Mesendoderm (in vitro differentiated cells): ENCODE measurements around the gene GK.

Experiments used
- DNase-seq: peaks from one replicate; pipeline ENCODE4 v3.0.0; 2013
- H2AK5ac ChIP-seq: 2 replicates; pipeline ENCODE4 v1.6.1; 2013; ENCODE audit warnings: low read length, inconsistent platforms
- H2BK120ac ChIP-seq: 2 replicates; pipeline ENCODE4 v1.6.1; 2013; ENCODE audit warnings: low read depth, mild to moderate bottlenecking, low read length, moderate library complexity, mixed read lengths
- H2BK15ac ChIP-seq: replicated peaks from 2 replicates; pipeline ENCODE4 v1.6.1; 2013; ENCODE audit warnings: low read depth, mild to moderate bottlenecking, moderate library complexity
- H2BK5ac ChIP-seq: 2 replicates; pipeline ENCODE4 v1.6.1; 2013; ENCODE audit warnings: low read length, inconsistent platforms
- H3K18ac ChIP-seq: 2 replicates; pipeline ENCODE4 v1.6.1; 2013; ENCODE audit warnings: mild to moderate bottlenecking, low read length, mixed read lengths
- H3K23ac ChIP-seq: one replicate; pipeline ENCODE4 v1.6.1; 2013; ENCODE audit warnings: low read length
- H3K27ac ChIP-seq: 2 replicates; pipeline ENCODE4 v1.5.1; 2013; ENCODE audit warnings: low read depth, mild to moderate bottlenecking, inconsistent platforms, low read length, moderate library complexity
- H3K27me3 ChIP-seq: 2 replicates; pipeline ENCODE4 v1.6.1; 2013; ENCODE audit warnings: low read length, control low read depth, mild to moderate bottlenecking, inconsistent platforms; ENCODE audit not compliant: insufficient read depth, poor library complexity
- H3K36me3 ChIP-seq: 2 replicates; pipeline ENCODE4 v1.6.1; 2013; ENCODE audit warnings: low read length, inconsistent platforms; ENCODE audit not compliant: control insufficient read depth, insufficient read depth
- H3K4ac ChIP-seq: one replicate; pipeline ENCODE4 v1.6.1; 2013; ENCODE audit warnings: low read depth, mild to moderate bottlenecking, low read length, moderate library complexity
- H3K4me1 ChIP-seq: 2 replicates; pipeline ENCODE4 v1.6.1; 2013; ENCODE audit warnings: low read depth, low read length, inconsistent platforms; ENCODE audit not compliant: control insufficient read depth
- H3K4me2 ChIP-seq: 2 replicates; pipeline ENCODE4 v1.6.1; 2013; ENCODE audit warnings: low read length
- H3K4me3 ChIP-seq: 2 replicates; pipeline ENCODE4 v1.5.1; 2013; ENCODE audit warnings: mild to moderate bottlenecking, low read length
- H3K56ac ChIP-seq: one replicate; pipeline ENCODE4 v1.6.1; 2013; ENCODE audit warnings: low read length
- H3K79me1 ChIP-seq: 2 replicates; pipeline ENCODE4 v1.6.1; 2013; ENCODE audit warnings: low read length, inconsistent platforms
- H3K79me2 ChIP-seq: 2 replicates; pipeline ENCODE4 v1.6.1; 2013; ENCODE audit warnings: mild to moderate bottlenecking, low read length; ENCODE audit not compliant: control insufficient read depth, insufficient read depth
- H3K9ac ChIP-seq: 2 replicates; pipeline ENCODE4 v1.6.1; 2013; ENCODE audit warnings: low read length, inconsistent platforms
- H4K5ac ChIP-seq: one replicate; pipeline ENCODE4 v1.6.1; 2013; ENCODE audit warnings: low read length
- H4K8ac ChIP-seq: one replicate; pipeline ENCODE4 v1.6.1; 2013; ENCODE audit warnings: low read depth, mild to moderate bottlenecking, control low read depth, low read length, moderate library complexity
- WGBS: extraction: QIAGEN DNeasy Blood & Tissue Kit; methylation state at CpG from one replicate; pipeline ENCODE4 v1.1.7; 2013; ENCODE audit warnings: low lambda C conversion rate, missing lambda C conversion rate; ENCODE audit not compliant: insufficient coverage; ENCODE audit errors: extremely low coverage; 5-methylcytosine and 5-hydroxymethylcytosine counted together

The GK gene

DNA sequence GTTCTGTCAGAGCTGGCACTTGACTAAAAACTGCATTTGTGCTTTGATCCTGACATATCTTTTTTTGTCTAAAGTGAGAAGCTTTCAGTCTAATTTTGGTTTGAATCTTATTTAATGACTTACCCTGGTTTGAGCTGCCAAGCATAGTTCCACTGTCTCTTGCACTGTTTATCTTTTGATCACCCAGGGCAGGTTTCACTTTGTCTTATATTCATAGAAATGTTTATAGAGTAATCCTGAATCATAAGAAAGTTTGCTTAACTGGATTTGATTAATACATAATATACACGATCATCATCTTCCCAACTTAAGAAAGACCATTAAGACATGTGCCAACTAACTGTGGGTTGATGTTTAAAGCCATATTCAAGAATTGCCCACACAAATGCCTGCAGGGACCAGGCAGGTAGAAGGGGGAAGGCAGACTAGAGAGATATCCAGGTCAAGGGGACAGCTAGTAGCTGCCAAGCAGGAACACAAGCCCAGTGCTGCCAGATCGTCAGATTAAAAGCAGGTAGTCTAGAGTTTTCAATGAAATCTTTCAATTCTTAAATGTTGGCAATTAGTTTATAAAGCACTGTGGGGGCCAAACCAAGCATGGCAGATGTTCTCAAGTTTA lies 1.9 kb downstream of the GK start:
- H2BK15ac ChIP-seq = no peak overlapping the region
- H4K8ac ChIP-seq = no peak overlapping the region
- no peaks in the 10 kb centered on the region for H3K27me3 ChIP-seq
- H3K36me3 ChIP-seq = no peaks in the 10 kb centered on the region
- no peak overlapping the region for H3K56ac ChIP-seq
- no peaks in the 10 kb centered on the region for H3K79me2 ChIP-seq
- no peak overlapping the region for H3K9ac ChIP-seq
- H3K23ac ChIP-seq = no peak overlapping the region
- no peaks in the 10 kb centered on the region for H3K79me1 ChIP-seq
- H4K5ac ChIP-seq = no peak overlapping the region
- no peak overlapping the region for H2AK5ac ChIP-seq
- H3K4me3 ChIP-seq = no peak overlapping the region
- no peak for DNase-seq
- no peaks in the 10 kb centered on the region for H3K4me1 ChIP-seq
- no CpG with 5 or more reads among the region's 2 CpGs for WGBS
- no peak overlapping the region for H3K27ac ChIP-seq
- H2BK120ac ChIP-seq = no peak overlapping the region
- no peak overlapping the region for H3K4me2 ChIP-seq
- no peak overlapping the region for H3K4ac ChIP-seq
- no peak overlapping the region for H2BK5ac ChIP-seq
- no peak overlapping the region for H3K18ac ChIP-seq

DNA sequence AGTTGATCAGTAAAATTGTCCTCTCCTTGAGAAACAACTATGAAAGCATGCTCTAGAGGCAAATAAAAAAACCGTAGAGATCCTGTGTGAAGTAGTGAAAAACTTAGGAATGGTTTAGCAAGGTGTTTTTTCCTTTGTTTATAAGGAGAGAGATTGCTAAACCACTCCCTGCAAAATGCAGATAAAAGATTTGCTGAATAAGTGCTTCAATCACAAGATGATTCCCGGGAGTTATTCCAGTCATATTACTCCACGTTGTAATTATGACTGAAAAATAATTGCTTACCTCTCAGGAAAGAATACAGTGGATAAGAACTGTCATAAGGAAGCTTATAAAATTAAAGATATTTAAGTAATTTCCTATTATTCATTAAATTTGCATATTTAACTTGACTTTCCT lies 2.8 kb downstream of the GK start:
- no peaks in the 10 kb centered on the region for H3K36me3 ChIP-seq
- H4K8ac ChIP-seq = no peak overlapping the region
- H2BK5ac ChIP-seq = no peak overlapping the region
- no peak overlapping the region for H3K4me2 ChIP-seq
- DNase-seq = no peak
- no peaks in the 10 kb centered on the region for H3K4me1 ChIP-seq
- no peak overlapping the region for H3K56ac ChIP-seq
- H3K4ac ChIP-seq = no peak overlapping the region
- H3K79me1 ChIP-seq = no peaks in the 10 kb centered on the region
- H2AK5ac ChIP-seq = no peak overlapping the region
- H2BK120ac ChIP-seq = no peak overlapping the region
- no peak overlapping the region for H3K23ac ChIP-seq
- no peaks in the 10 kb centered on the region for H3K79me2 ChIP-seq
- H4K5ac ChIP-seq = no peak overlapping the region
- no peaks in the 10 kb centered on the region for H3K27me3 ChIP-seq
- no CpG with 5 or more reads among the region's 3 CpGs for WGBS
- H3K27ac ChIP-seq = no peak overlapping the region
- H3K4me3 ChIP-seq = no peak overlapping the region
- no peak overlapping the region for H3K9ac ChIP-seq
- H2BK15ac ChIP-seq = no peak overlapping the region
- no peak overlapping the region for H3K18ac ChIP-seq

DNA sequence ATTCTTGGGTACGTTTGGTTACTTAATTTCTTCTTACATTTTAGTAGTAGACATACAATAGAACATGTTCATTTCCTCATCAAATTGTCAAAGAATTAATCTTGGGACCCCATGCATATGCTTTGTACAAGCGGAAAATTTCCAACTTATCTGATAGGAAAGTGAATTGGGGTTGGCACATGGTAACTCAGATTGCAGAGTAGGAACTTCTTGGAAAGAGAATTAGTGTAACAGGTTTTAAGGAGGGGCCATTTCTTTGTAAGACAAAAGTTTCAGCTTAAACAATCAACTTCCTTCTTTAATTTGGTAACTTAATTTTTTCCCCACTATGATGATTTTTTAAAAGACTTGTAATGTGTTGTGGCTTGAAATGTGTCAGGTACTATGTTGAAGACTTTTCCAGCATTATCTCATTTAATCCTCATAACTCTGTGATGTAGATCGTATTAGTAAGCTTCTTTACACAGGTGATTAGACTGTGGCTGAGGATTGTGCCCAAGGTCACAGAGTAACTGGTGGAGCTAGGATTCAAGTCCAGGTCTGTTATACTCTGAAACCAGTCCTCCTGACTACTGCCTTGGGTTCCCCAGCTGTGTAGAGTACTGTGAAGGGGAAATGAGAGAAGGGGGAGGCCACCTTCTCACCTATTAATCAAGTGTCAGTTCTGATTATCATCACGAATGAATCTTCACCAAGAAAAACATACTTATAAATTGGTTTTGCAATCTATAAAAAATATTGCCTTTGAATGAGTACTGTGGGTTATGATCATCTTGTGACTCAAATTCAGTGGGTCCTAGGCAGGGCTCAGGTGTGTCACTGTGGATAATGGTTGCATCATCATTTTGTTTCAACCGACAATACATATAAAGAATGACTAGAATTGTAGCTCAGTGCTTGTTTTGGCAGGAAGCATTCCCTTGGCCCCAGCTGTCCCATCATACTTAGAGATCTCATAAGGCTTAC lies 4.3 kb downstream of the GK start:
- no peak overlapping the region for H3K23ac ChIP-seq
- no peak overlapping the region for H2BK120ac ChIP-seq
- H3K79me2 ChIP-seq = no peaks in the 10 kb centered on the region
- no peak overlapping the region for H3K18ac ChIP-seq
- H3K79me1 ChIP-seq = no peaks in the 10 kb centered on the region
- no peak overlapping the region for H2BK5ac ChIP-seq
- no peak overlapping the region for H3K56ac ChIP-seq
- H3K4ac ChIP-seq = no peak overlapping the region
- H4K8ac ChIP-seq = no peak overlapping the region
- no peak overlapping the region for H3K4me2 ChIP-seq
- H4K5ac ChIP-seq = no peak overlapping the region
- H3K4me3 ChIP-seq = no peak overlapping the region
- H3K36me3 ChIP-seq = no peaks in the 10 kb centered on the region
- DNase-seq = no peak
- WGBS = no CpG with 5 or more reads among the region's 5 CpGs
- no peak overlapping the region for H2AK5ac ChIP-seq
- H3K4me1 ChIP-seq = no peaks in the 10 kb centered on the region
- no peak overlapping the region for H3K9ac ChIP-seq
- no peak overlapping the region for H2BK15ac ChIP-seq
- H3K27ac ChIP-seq = no peak overlapping the region
- H3K27me3 ChIP-seq = no peaks in the 10 kb centered on the region

- Histone ChIP-seq H4K8ac (no peak overlapping the region), H2AK5ac (no peak overlapping the region), H3K18ac (no peak overlapping the region), H3K36me3 (no peaks in the 10 kb centered on the region), H3K27ac (no peak overlapping the region), H3K23ac (no peak overlapping the region), H2BK5ac (no peak overlapping the region), H3K56ac (no peak overlapping the region), H3K4me3 (no peak overlapping the region), H4K5ac (no peak overlapping the region), H3K4me1 (no peaks in the 10 kb centered on the region), H3K4me2 (no peak overlapping the region), H2BK15ac (no peak overlapping the region), H3K4ac (no peak overlapping the region), H3K9ac (no peak overlapping the region), H3K27me3 (no peaks in the 10 kb centered on the region), H2BK120ac (no peak overlapping the region), H3K79me1 (no peaks in the 10 kb centered on the region), H3K79me2 (no peaks in the 10 kb centered on the region)
- no peak for DNase-seq
- WGBS = no CpG with 5 or more reads among the region's 2 CpGs
Measured at GRCh38 chrX:30659421-30659820, 6.2 kb downstream of the GK start.

DNA sequence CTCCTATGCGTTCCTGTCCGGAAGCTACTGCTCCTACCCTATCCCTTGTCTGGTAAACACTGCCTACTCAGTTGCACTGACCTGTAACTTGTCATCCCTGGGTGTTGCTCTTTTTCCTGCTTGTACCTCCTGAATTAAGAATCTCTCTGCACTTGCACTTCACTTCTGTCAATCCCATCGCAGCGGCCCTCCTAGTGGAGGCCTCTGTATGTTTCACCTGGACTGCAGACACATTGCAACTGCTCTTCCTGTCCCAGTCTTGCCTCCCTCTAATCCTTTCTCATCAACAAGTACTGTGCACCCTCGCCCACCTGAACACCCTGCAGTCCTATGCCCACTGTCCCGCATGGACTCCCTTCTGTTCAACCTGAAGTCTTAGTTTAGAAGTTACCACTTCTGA lies 8.0 kb downstream of the GK start:
- no peak overlapping the region for H3K56ac ChIP-seq
- H3K27me3 ChIP-seq = no peaks in the 10 kb centered on the region
- H3K4me2 ChIP-seq = no peak overlapping the region
- no peak overlapping the region for H3K4ac ChIP-seq
- no peak overlapping the region for H4K5ac ChIP-seq
- H3K36me3 ChIP-seq = no peaks in the 10 kb centered on the region
- no peaks in the 10 kb centered on the region for H3K4me1 ChIP-seq
- no CpG with 5 or more reads among the region's 6 CpGs for WGBS
- no peak overlapping the region for H2AK5ac ChIP-seq
- DNase-seq = no peak
- no peak overlapping the region for H3K4me3 ChIP-seq
- H3K79me1 ChIP-seq = no peaks in the 10 kb centered on the region
- no peak overlapping the region for H2BK5ac ChIP-seq
- H2BK120ac ChIP-seq = no peak overlapping the region
- no peak overlapping the region for H3K18ac ChIP-seq
- H2BK15ac ChIP-seq = no peak overlapping the region
- no peak overlapping the region for H3K9ac ChIP-seq
- no peak overlapping the region for H3K27ac ChIP-seq
- H3K23ac ChIP-seq = no peak overlapping the region
- H3K79me2 ChIP-seq = no peaks in the 10 kb centered on the region
- no peak overlapping the region for H4K8ac ChIP-seq
